ENCODE data around the gene PITPNB.

Gene PITPNB

GRCh38 chr22:27859336-27859735, 59.7 kb downstream of the PITPNB start:
- no peak for DNase-seq (ENCODE audit: low read depth, low spot score)

GRCh38 chr22:27858626-27859025, 60.4 kb downstream of the PITPNB start:
- no peak for DNase-seq (ENCODE audit: low read depth, low spot score)

- no peak for DNase-seq (ENCODE audit: low read depth, low spot score)
These were observed 61.6 kb downstream of the PITPNB start for GRCh38 chr22:27857443-27857842.

GRCh38 chr22:27856386-27856785, 62.7 kb downstream of the PITPNB start:
- DNase-seq (ENCODE audit: low read depth, low spot score) = no peak

GRCh38 chr22:27853424-27853823, 65.6 kb downstream of the PITPNB start:
- DNase-seq (ENCODE audit: low read depth, low spot score) = no peak

- DNase-seq (ENCODE audit: low read depth, low spot score) = no peak
These were observed 66.9 kb downstream of the PITPNB start for GRCh38 chr22:27851974-27852746.

- DNase-seq (ENCODE audit: low read depth, low spot score) = no peak
These were observed 69.0 kb downstream of the PITPNB start for GRCh38 chr22:27850000-27850521.

GRCh38 chr22:27848005-27848404, 71.1 kb downstream of the PITPNB start:
- DNase-seq (ENCODE audit: low read depth, low spot score) = no peak

GRCh38 chr22:27846910-27847309, 72.1 kb downstream of the PITPNB start:
- DNase-seq (ENCODE audit: low read depth, low spot score) = no peak

GRCh38 chr22:27846248-27846757, 72.8 kb downstream of the PITPNB start:
- no peak for DNase-seq (ENCODE audit: low read depth, low spot score)

- no peak for DNase-seq (ENCODE audit: low read depth, low spot score)
These were observed 73.4 kb downstream of the PITPNB start for GRCh38 chr22:27845644-27846043.

GRCh38 chr22:27844656-27845591, 74.1 kb downstream of the PITPNB start:
- no peak for DNase-seq (ENCODE audit: low read depth, low spot score)

- DNase-seq (ENCODE audit: low read depth, low spot score) = no peak
These were observed 74.8 kb downstream of the PITPNB start for GRCh38 chr22:27844256-27844655.

- no peak for DNase-seq (ENCODE audit: low read depth, low spot score)
These were observed 75.6 kb downstream of the PITPNB start for GRCh38 chr22:27843441-27843840.

- no peak for DNase-seq (ENCODE audit: low read depth, low spot score)
These were observed 76.2 kb downstream of the PITPNB start for GRCh38 chr22:27842669-27843431.

- DNase-seq (ENCODE audit: low read depth, low spot score) = no peak
These were observed 76.9 kb downstream of the PITPNB start for GRCh38 chr22:27842201-27842600.

GRCh38 chr22:27840436-27840835, 78.6 kb downstream of the PITPNB start:
- DNase-seq (ENCODE audit: low read depth, low spot score) = no peak

GRCh38 chr22:27839057-27839660, 79.9 kb downstream of the PITPNB start:
- no peak for DNase-seq (ENCODE audit: low read depth, low spot score)

GRCh38 chr22:27836181-27836580, 82.9 kb downstream of the PITPNB start:
- no peak for DNase-seq (ENCODE audit: low read depth, low spot score)

GRCh38 chr22:27835446-27835845, 83.6 kb downstream of the PITPNB start:
- no peak for DNase-seq (ENCODE audit: low read depth, low spot score)

All from activated CD4-positive, CD25-positive, alpha-beta regulatory T cell treated with anti-CD3 and anti-CD28 coated beads, Interleukin-2, amount 50 U/mL, for 16 hours (primary cell).